Endothelial cell of umbilical vein (primary cell): Measurements from ENCODE around the gene AJM1. TPM values are rescaled to one million over a fixed set of nuclear protein-coding genes. Genes with fewer than 3 reads are reported as not detected.

Source experiments
- BruUV-seq: library from RNA; stranded (reverse); fragments of 400-500 nt; replicated peaks from 2 replicates; lab custom pipeline; 2021; lab: Mats Ljungman, UMichigan
- CTCF ChIA-PET: fragments of 300-600, 350-600 bp; sonication (Branson Sonifier 250); formaldehyde crosslinking; loops from one replicate; lab custom pipeline; 2021; ENCODE audit warnings: antibody characterized with exemption, inconsistent platforms; lab: Charles Lee
- POLR2A ChIA-PET: fragments of 300-600, 350-600 bp; sonication (Branson Sonifier 250); formaldehyde crosslinking; loops from one replicate; lab custom pipeline; 2021; ENCODE audit warnings: antibody characterized with exemption, inconsistent platforms; lab: Charles Lee
- DNase-seq: peaks from one replicate; pipeline ENCODE4 v3.0.0-alpha.2; 2011; ENCODE audit warnings: low read depth, low spot score
- FAIRE-seq: peaks from 2 replicates; lab custom pipeline; 2011; peaks lifted over from hg19 to GRCh38; lab: Jason Lieb, UNC
- H2AFZ ChIP-seq: 2 replicates; pipeline ENCODE4 v1.6.0; 2012; ENCODE audit warnings: low read depth, low read length, control low read depth, inconsistent platforms
- H3K27ac ChIP-seq: 2 replicates; pipeline ENCODE4 v1.5.1; 2011; ENCODE audit warnings: low read depth, mild to moderate bottlenecking, control low read depth, low read length, moderate library complexity; ENCODE audit not compliant: insufficient read depth
- H3K27me3 ChIP-seq, 2 experiments: 2 replicates each; pipeline versions ENCODE4 v1.6.0 to v1.6.1; 2011; ENCODE audit warnings: low read length in 2 of 2, mixed read lengths in 1 of 2; ENCODE audit not compliant: control insufficient read depth in 2 of 2, insufficient read depth in 2 of 2
- H3K36me3 ChIP-seq, 2 experiments: 2 replicates in 1 of 2; 3 replicates in 1 of 2; pipeline ENCODE4 v1.5.1; 2011; ENCODE audit warnings: low read length in 2 of 2, mild to moderate bottlenecking in 1 of 2, moderate library complexity in 1 of 2; ENCODE audit not compliant: control insufficient read depth in 2 of 2, insufficient read depth in 2 of 2; ENCODE audit errors: extremely low read depth in 1 of 2
- H3K4me1 ChIP-seq: 3 replicates; pipeline ENCODE4 v1.5.1; 2011; ENCODE audit warnings: mild to moderate bottlenecking, low read length; ENCODE audit not compliant: control insufficient read depth, insufficient read depth; ENCODE audit errors: extremely low read depth
- H3K4me2 ChIP-seq: 2 replicates; pipeline ENCODE4 v1.6.1; 2011; ENCODE audit warnings: low read length, control low read depth, mixed read lengths; ENCODE audit not compliant: insufficient read depth
- H3K4me3 ChIP-seq, 3 experiments: fragments of 200-600 bp in 1 of 3; sonication (generic), shearing (Covaris generic) in 1 of 3; replicated peaks in 1 of 3; 2 replicates each; pipeline ENCODE4 v1.5.1; 2011 to 2016; ENCODE audit warnings: control low read depth in 3 of 3, low read length in 3 of 3, mild to moderate bottlenecking in 2 of 3, inconsistent platforms in 1 of 3, low read depth in 1 of 3, moderate library complexity in 1 of 3; ENCODE audit not compliant: insufficient read depth in 1 of 3
- H3K79me2 ChIP-seq: 2 replicates; pipeline ENCODE4 v1.6.0; 2012; ENCODE audit warnings: low read length, inconsistent platforms; ENCODE audit not compliant: control insufficient read depth, insufficient read depth
- H3K9ac ChIP-seq: replicated peaks from 2 replicates; pipeline ENCODE3; 2011; ENCODE audit warnings: low read length, control low read depth; ENCODE audit not compliant: insufficient read depth; ENCODE audit errors: extremely low read depth
- H3K9me1 ChIP-seq: replicated peaks from 3 replicates; pipeline ENCODE4 v1.6.0; 2011; ENCODE audit warnings: mild to moderate bottlenecking, low read length; ENCODE audit not compliant: control insufficient read depth, insufficient read depth; ENCODE audit errors: extremely low read depth
- H3K9me3 ChIP-seq: replicated peaks from 2 replicates; pipeline ENCODE4 v1.5.1; 2012; ENCODE audit warnings: low read length, inconsistent platforms; ENCODE audit not compliant: control insufficient read depth, insufficient read depth
- H4K20me1 ChIP-seq: replicated peaks from 2 replicates; pipeline ENCODE3; 2011; ENCODE audit warnings: mild to moderate bottlenecking, low read length; ENCODE audit not compliant: control insufficient read depth, insufficient read depth; ENCODE audit errors: extremely low read depth
- CTCF ChIP-seq, 2 donors: IDR thresholded peaks; 1 replicate in 1 of 2; 2 replicates in 1 of 2; pipeline ENCODE4 v1.5.1; 2011; ENCODE audit warnings: low read length in 2 of 2, mild to moderate bottlenecking in 2 of 2, moderate library complexity in 2 of 2, control low read depth in 1 of 2, inconsistent platforms in 1 of 2, low read depth in 1 of 2; ENCODE audit not compliant: insufficient read depth in 1 of 2; ENCODE audit errors: extremely low read depth in 1 of 2
- EZH2 ChIP-seq: IDR thresholded peaks from 2 replicates; pipeline ENCODE4 v1.6.1; 2012; ENCODE audit warnings: borderline replicate concordance, low read depth, mild to moderate bottlenecking, moderate library complexity, low read length, inconsistent platforms; ENCODE audit not compliant: severe bottlenecking
- FOS ChIP-seq: IDR thresholded peaks from 2 replicates; pipeline ENCODE4 v1.6.1; 2011; ENCODE audit warnings: mild to moderate bottlenecking, low read length, moderate library complexity, borderline replicate concordance; ENCODE audit not compliant: insufficient read depth
- GATA2 ChIP-seq: IDR thresholded peaks from 2 replicates; pipeline ENCODE4 v1.7.0; 2011; ENCODE audit warnings: low read depth, mild to moderate bottlenecking, moderate library complexity, mixed read lengths, low read length; ENCODE audit not compliant: insufficient read length, insufficient read depth
- JUN ChIP-seq: IDR thresholded peaks from 2 replicates; pipeline ENCODE4 v1.6.1; 2011; ENCODE audit warnings: borderline replicate concordance, low read depth; ENCODE audit not compliant: insufficient read length, insufficient read depth
- MAX ChIP-seq: IDR thresholded peaks from 2 replicates; pipeline ENCODE4 v1.6.1; 2011; ENCODE audit not compliant: insufficient read depth, insufficient read length
- MYC ChIP-seq: IDR thresholded peaks from one replicate; pipeline ENCODE4 v1.6.1; 2011; ENCODE audit warnings: mild to moderate bottlenecking, low read depth, low read length
- POLR2A ChIP-seq: IDR thresholded peaks from 2 replicates; pipeline ENCODE4 v1.6.1; 2012; ENCODE audit warnings: low read depth, mild to moderate bottlenecking, control low read depth, low read length
- POLR2AphosphoS5 ChIP-seq: IDR thresholded peaks from 2 replicates; pipeline ENCODE4 v1.6.1; 2012; ENCODE audit warnings: low read depth, mild to moderate bottlenecking, control low read depth, low read length, moderate library complexity; ENCODE audit not compliant: insufficient read depth
- dilution Hi-C: fragments of 300-500 bp; cut with MboI; formaldehyde crosslinking; loops from one replicate; pipeline ENCODE4 v1.15.0; 2019; ENCODE audit warnings: low sequenced_read_pairs; ENCODE audit not compliant: extremely low pct_ligation_motif_present
- intact Hi-C: fragments of 100-400 bp; cut with micrococcal nuclease; formaldehyde crosslinking; loops from one replicate; pipeline ENCODE4 v1.10.0; 2022
- polyA plus RNA-seq, 4 experiments: library from polyadenylated mRNA; depleted of rRNA in 3 of 4; stranded (reverse) in 3 of 4; unstranded in 1 of 4; fragments of >200 nt; gene quantifications; 2 replicates each; pipeline versions ENCODE4 v1.2.1 to v1.2.3, GENCODE V29; 2011 to 2012; ENCODE audit warnings: missing spikeins in 1 of 4
- total RNA-seq: library from RNA; stranded (reverse); gene quantifications from 2 replicates; pipeline ENCODE4 v1.2.3, GENCODE V29; 2021

AJM1 gene
- total and polyA plus RNA-seq, 2 donors (not counting 3 experiments of a cell fraction or from before 2014, with no cell fraction given), result 0.30 to 1.3 TPM

GRCh38 chr9:136839229-136840139 is 2.8 kb upstream of the AJM1 start:
- no peak for DNase-seq
- H3K4me3 ChIP-seq, result no peak overlapping the region
- FAIRE-seq, result no peak
- peaks cover 0 to 13% of the 10 kb centered on the region in 2 experiments for H3K36me3 ChIP-seq
- H3K4me1 ChIP-seq, result peaks cover 3% of the 10 kb centered on the region
- TF ChIP-seq GATA2 (no peak), EZH2 (no peak), MYC (no peak), FOS (no peak), POLR2AphosphoS5 (no peak), JUN (no peak), CTCF (IDR thresholded peaks at IDR 0.05; ENCODE audit: extremely low read depth in 1 of 2, insufficient read depth in 1 of 2, low read depth in 1 of 2, low read length in 2 of 2) (no peak), POLR2A (no peak), MAX (no peak)
- H2AFZ ChIP-seq, result no peak overlapping the region
- ChIA-PET CTCF (interaction anchor here (1.0 kb wide), 1 partner anchor 18 kb away, joined by 3 read pairs; no protein-coding TSS in a partner anchor), POLR2A (interaction anchor here (0.6 kb wide), 1 partner anchor 69 kb away, joined by 7 read pairs; no protein-coding TSS in a partner anchor)
- H4K20me1 ChIP-seq, result no peaks in the 10 kb centered on the region
- BruUV-seq, result no TSS peak
- no peak overlapping the region for H3K27ac ChIP-seq
- H3K4me2 ChIP-seq, result no peak overlapping the region
- H3K27me3 ChIP-seq, result peaks cover 2 to 6% of the 10 kb centered on the region in 2 experiments
- H3K9me3 ChIP-seq, result no peaks in the 10 kb centered on the region
- dilution Hi-C loops (no loop called here), intact Hi-C loops (loop anchor here (5.0 kb wide), 2 partner anchors 32 to 158 kb away; partner anchors contain the start of genes CLIC3 and RABL6)
- H3K9ac ChIP-seq, result no peak overlapping the region
- no peaks in the 10 kb centered on the region for H3K79me2 ChIP-seq
- H3K9me1 ChIP-seq, result no peaks in the 10 kb centered on the region
